ENCODE results near the gene ZBTB45. TPM values are rescaled to one million over a fixed set of nuclear protein-coding genes. Genes with fewer than 3 reads are reported as not detected.
A peak's percentile ranks its signal among the peaks of the same experiment; 100 is the strongest.
"Not testable (repeated sequence)": the region's sequence is repeated elsewhere in the genome, so short reads cannot be mapped to it uniquely, and the experiment has no call there.

Gene ZBTB45
- total and polyA plus RNA-seq, 2 donors from 2014 or later = 7.7 to 16.9 TPM

DNA sequence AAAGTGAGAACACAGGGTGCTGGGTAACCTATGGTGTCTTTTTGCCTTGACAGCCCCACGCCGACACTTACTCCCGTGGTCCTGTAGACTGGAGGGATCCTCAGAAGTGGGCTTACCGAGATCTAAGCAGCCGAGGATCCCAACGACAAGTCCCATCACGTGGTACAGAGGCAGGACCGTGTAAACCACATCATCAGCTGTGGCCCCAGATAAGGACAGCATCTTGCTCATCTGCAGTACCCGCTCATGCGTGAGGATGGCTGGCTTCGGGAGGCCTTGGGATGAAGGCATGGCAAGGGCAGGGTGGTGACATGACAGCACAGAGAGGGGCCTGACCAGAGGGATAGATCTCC lies 9.9 kb downstream of the ZBTB45 start:
- TF ChIP-seq, protein P1, sequence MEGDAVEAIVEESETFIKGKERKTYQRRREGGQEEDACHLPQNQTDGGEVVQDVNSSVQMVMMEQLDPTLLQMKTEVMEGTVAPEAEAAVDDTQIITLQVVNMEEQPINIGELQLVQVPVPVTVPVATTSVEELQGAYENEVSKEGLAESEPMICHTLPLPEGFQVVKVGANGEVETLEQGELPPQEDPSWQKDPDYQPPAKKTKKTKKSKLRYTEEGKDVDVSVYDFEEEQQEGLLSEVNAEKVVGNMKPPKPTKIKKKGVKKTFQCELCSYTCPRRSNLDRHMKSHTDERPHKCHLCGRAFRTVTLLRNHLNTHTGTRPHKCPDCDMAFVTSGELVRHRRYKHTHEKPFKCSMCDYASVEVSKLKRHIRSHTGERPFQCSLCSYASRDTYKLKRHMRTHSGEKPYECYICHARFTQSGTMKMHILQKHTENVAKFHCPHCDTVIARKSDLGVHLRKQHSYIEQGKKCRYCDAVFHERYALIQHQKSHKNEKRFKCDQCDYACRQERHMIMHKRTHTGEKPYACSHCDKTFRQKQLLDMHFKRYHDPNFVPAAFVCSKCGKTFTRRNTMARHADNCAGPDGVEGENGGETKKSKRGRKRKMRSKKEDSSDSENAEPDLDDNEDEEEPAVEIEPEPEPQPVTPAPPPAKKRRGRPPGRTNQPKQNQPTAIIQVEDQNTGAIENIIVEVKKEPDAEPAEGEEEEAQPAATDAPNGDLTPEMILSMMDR (IDR thresholded peaks at IDR 0.05; ENCODE audit: borderline replicate concordance, extremely low read depth, insufficient read depth) = no peak
- intact Hi-C loops (cut with DNase I) = no loop called here
- Histone ChIP-seq H3K4me3 (ENCODE audit: low read length in 3 of 3) (no peak overlapping the region), H3K27me3 (ENCODE audit: control insufficient read depth, insufficient read depth, low read length) (no peaks in the 10 kb centered on the region), H3K9me3 (ENCODE audit: control insufficient read depth in 2 of 3, insufficient read depth in 1 of 3, low read length in 3 of 3) (no peaks in the 10 kb centered on the region), H3K27ac (ENCODE audit: low read depth in 2 of 2, low read length in 2 of 2) (no peak overlapping the region), H3K9ac (ENCODE audit: low read length in 3 of 3) (no peak overlapping the region), H3K36me3 (ENCODE audit: control insufficient read depth in 2 of 3, insufficient read depth in 3 of 3, low read length in 3 of 3) (no peaks in the 10 kb centered on the region), H3K4me1 (ENCODE audit: control insufficient read depth in 2 of 3, insufficient read depth in 2 of 3, low read depth in 1 of 3, low read length in 3 of 3) (peaks cover 0 to 12% (median 0%) of the 10 kb centered on the region in 3 donors)
- no peak for FAIRE-seq
- no peak for DNase-seq

DNA sequence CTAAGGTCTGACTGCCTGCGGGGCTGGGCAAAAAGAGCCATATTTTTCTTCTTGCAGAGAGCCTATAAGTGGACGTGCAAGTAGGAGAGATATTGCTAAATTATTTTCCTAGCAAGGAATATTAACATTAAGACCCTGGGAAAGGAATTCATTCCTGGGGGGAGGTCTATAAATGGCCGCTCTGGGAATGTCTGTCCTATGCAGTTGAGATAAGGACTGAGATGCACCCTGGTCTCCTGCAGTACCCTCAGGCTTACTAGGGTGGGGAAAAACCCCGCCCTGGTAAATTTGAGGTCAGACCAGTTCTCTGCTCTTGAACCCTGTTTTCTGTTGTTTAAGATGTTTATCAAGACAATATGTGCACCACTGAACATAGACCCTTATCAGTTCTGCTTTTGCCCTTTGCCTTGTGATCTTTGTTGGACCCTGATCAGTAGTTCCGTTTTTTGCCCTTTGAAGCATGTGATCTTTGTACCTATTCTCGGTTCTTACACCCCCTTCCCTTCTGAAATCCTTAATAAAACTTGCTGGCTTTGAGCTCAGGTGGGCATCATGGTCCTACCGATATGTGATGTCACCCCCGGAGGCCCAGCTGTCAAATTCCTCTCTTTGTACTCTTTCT lies 11.9 kb downstream of the ZBTB45 start:
- H3K27ac ChIP-seq (ENCODE audit: low read depth in 2 of 2, low read length in 2 of 2); H3K9me3 ChIP-seq (ENCODE audit: control insufficient read depth in 2 of 3, insufficient read depth in 1 of 3, low read length in 3 of 3); H3K9ac ChIP-seq (ENCODE audit: low read length in 3 of 3); FAIRE-seq; H3K27me3 ChIP-seq (ENCODE audit: control insufficient read depth, insufficient read depth, low read length); H3K36me3 ChIP-seq (ENCODE audit: control insufficient read depth in 2 of 3, insufficient read depth in 3 of 3, low read length in 3 of 3); H3K4me1 ChIP-seq (ENCODE audit: control insufficient read depth in 2 of 3, insufficient read depth in 2 of 3, low read depth in 1 of 3, low read length in 3 of 3); DNase-seq; intact Hi-C loops (cut with DNase I); H3K4me3 ChIP-seq (ENCODE audit: low read length in 3 of 3): not testable (repeated sequence)

DNA sequence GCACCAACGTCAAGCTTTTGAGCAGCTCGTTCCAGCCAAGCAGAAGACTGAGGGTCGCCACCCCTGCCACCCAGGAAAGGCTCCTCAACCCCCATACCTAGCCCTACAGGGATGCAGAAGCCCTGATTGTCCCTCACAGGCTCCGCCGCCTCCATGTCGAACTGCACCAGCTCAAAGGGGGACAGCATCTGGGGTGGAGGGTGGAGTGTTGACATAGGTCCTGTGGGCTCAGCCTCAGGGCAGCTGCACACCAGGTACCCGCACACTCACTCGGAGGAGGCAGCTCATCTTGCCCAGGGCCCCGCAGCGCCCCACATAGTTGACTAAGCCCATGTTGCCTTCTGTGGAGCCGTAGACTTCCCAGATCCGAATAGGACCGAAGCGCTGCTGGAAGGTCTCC lies 19.4 kb downstream of the ZBTB45 start:
- TF ChIP-seq, protein P1 (IDR thresholded peaks at IDR 0.05; ENCODE audit: borderline replicate concordance, extremely low read depth, insufficient read depth) = no peak
- intact Hi-C loops (cut with DNase I) = no loop called here
- H3K27ac ChIP-seq (ENCODE audit: low read depth in 2 of 2, low read length in 2 of 2) = no peak overlapping the region
- peak overlapping the region in 2 of 3 donors; percentile 90 to 97 for H3K4me3 ChIP-seq (ENCODE audit: low read length in 3 of 3)
- no peaks in the 10 kb centered on the region for H3K9me3 ChIP-seq (ENCODE audit: control insufficient read depth in 2 of 3, insufficient read depth in 1 of 3, low read length in 3 of 3)
- peak overlapping the region in 1 of 3 donors; percentile 93 for H3K9ac ChIP-seq (ENCODE audit: low read length in 3 of 3)
- no peaks in the 10 kb centered on the region for H3K27me3 ChIP-seq (ENCODE audit: control insufficient read depth, insufficient read depth, low read length)
- no peaks in the 10 kb centered on the region for H3K36me3 ChIP-seq (ENCODE audit: control insufficient read depth in 2 of 3, insufficient read depth in 3 of 3, low read length in 3 of 3)
- no peak for DNase-seq
- H3K4me1 ChIP-seq (ENCODE audit: control insufficient read depth in 2 of 3, insufficient read depth in 2 of 3, low read depth in 1 of 3, low read length in 3 of 3) = peaks cover 0 to 20% (median 6%) of the 10 kb centered on the region in 3 donors
- FAIRE-seq = no peak

DNA sequence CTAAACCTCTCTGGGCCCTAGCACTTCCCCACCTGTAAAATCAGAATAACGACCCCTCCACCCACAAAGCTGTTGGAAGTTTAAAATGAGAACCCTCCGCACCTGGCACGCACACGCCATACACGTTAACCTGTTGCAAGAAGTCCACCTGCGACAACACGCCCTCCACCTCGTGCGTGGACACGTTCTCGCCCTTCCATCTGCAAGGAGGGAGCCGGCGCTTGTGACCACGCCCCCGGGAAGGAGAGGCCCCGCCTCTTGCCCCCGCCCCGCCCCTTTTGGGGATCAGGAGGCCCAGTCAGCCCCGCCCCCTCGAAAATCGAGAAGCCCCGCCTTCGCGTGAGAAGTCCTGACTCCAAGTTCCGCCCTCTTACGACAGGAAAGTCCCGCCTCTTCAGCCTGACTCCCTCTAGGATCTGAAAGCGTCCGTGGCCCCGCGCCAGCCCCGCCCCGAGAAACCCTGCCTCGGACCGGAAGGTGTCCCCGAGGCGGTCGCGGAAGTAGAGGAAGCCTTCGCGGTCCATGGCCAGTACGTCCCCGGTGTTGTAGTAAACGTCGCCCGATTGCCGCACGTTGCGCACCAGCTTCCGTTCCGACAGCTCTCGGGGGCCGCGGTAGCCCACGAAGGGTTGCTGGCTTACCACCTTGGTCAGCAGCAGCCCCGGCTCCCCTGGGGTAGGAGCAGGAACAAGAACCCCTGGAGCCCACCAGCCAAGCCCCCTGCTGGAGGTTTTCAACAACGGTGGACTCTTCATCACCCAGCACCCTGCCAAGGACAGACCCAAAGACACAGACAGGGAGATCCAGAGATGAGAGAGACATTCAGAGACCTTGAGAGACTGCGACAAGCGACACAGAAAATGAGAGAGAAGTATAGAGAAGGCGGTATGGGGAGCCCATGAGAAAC lies 20.3 kb downstream of the ZBTB45 start:
- no peaks in the 10 kb centered on the region for H3K27me3 ChIP-seq (ENCODE audit: control insufficient read depth, insufficient read depth, low read length)
- TF ChIP-seq, protein P1 (IDR thresholded peaks at IDR 0.05; ENCODE audit: borderline replicate concordance, extremely low read depth, insufficient read depth) = peak; percentile 3
- intact Hi-C loops (cut with DNase I) = no loop called here
- DNase-seq = peak; percentile 99 to 100 (median 100)
- peak overlapping the region; percentile 81 to 82 for H3K27ac ChIP-seq (ENCODE audit: low read depth in 2 of 2, low read length in 2 of 2)
- H3K9ac ChIP-seq (ENCODE audit: low read length in 3 of 3) = peak overlapping the region; percentile 37 to 93 (median 90)
- H3K36me3 ChIP-seq (ENCODE audit: control insufficient read depth in 2 of 3, insufficient read depth in 3 of 3, low read length in 3 of 3) = no peaks in the 10 kb centered on the region
- no peaks in the 10 kb centered on the region for H3K9me3 ChIP-seq (ENCODE audit: control insufficient read depth in 2 of 3, insufficient read depth in 1 of 3, low read length in 3 of 3)
- peaks cover 0 to 20% (median 6%) of the 10 kb centered on the region in 3 donors for H3K4me1 ChIP-seq (ENCODE audit: control insufficient read depth in 2 of 3, insufficient read depth in 2 of 3, low read depth in 1 of 3, low read length in 3 of 3)
- peak; percentile 68 for FAIRE-seq
- peak overlapping the region; percentile 72 to 97 (median 90) for H3K4me3 ChIP-seq (ENCODE audit: low read length in 3 of 3)
